ENCODE measurements around the gene IKZF2. TPM values are rescaled to one million over a fixed set of nuclear protein-coding genes. Genes with fewer than 3 reads are reported as not detected.

IKZF2 gene
- total RNA-seq, 2 experiments from 2014 or later: 20.0 to 45.1 TPM

GRCh38 chr2:213175673-213176247 lies 24.3 kb upstream of the IKZF2 start:
- Histone ChIP-seq H3K36me3 (ENCODE audit: insufficient read depth, low read length) (no peaks in the 10 kb centered on the region; the same call in 1 of the 2 replicates), H3K4me2 (ENCODE audit: low read length) (no peak overlapping the region), H2AFZ (ENCODE audit: low read length) (no peak overlapping the region), H3K79me2 (ENCODE audit: insufficient read depth, low read depth, low read length) (no peaks in the 10 kb centered on the region), H3K9me3 (ENCODE audit: low read length) (peaks cover 4% of the 10 kb centered on the region; the same call in 1 of the 2 replicates), H3K4me1 (ENCODE audit: insufficient read depth, low read length, poor library complexity, severe bottlenecking) (no peaks in the 10 kb centered on the region), H3K9me2 (ENCODE audit: insufficient read depth, low read length) (no peaks in the 10 kb centered on the region), H3K4me3 (ENCODE audit: low read depth, low read length, poor library complexity, severe bottlenecking) (no peak overlapping the region), H3K27ac (ENCODE audit: low read depth, low read length, poor library complexity, severe bottlenecking) (no peak overlapping the region), H4K20me1 (ENCODE audit: insufficient read depth, low read length) (no peaks in the 10 kb centered on the region)
- ChIA-PET POLR2A (interaction anchor here (0.7 kb wide), 1 partner anchor 277 kb away, joined by 3 read pairs; no protein-coding TSS in a partner anchor), CTCF (ENCODE audit: unreplicated experiment) (no interaction called here)
- no peak for TF ChIP-seq EZH2phosphoT487 (IDR thresholded peaks at IDR 0.05; ENCODE audit: borderline replicate concordance, low read depth, low read length)
- TF ChIP-seq CTCF (conservative IDR thresholded peaks at IDR 0.05; ENCODE audit: low read length): no peak
- no peak for DNase-seq (ENCODE audit: low spot score)
- intact Hi-C loops (cut with micrococcal nuclease; ENCODE audit: unreplicated experiment): no loop called here
- no TSS peak for BruUV-seq (replicated peaks)

GRCh38 chr2:213172641-213173040 lies 21.2 kb upstream of the IKZF2 start:
- H3K79me2 ChIP-seq (ENCODE audit: insufficient read depth, low read depth, low read length): no peaks in the 10 kb centered on the region
- H3K36me3 ChIP-seq (ENCODE audit: insufficient read depth, low read length): no peaks in the 10 kb centered on the region; the same call in 1 of the 2 replicates
- H3K27ac ChIP-seq (ENCODE audit: low read depth, low read length, poor library complexity, severe bottlenecking): no peak overlapping the region
- peaks cover 6% of the 10 kb centered on the region for H3K4me1 ChIP-seq (ENCODE audit: insufficient read depth, low read length, poor library complexity, severe bottlenecking)
- ChIA-PET CTCF (ENCODE audit: unreplicated experiment) (interaction anchor here (0.5 kb wide), 1 partner anchor 49 kb away, joined by 3 read pairs; no protein-coding TSS in a partner anchor), POLR2A (interaction anchor here (0.7 to 3.7 kb wide), 13 partner anchors 10 to 134 kb away, joined by 3 to 17 read pairs (median 5); no protein-coding TSS in a partner anchor)
- intact Hi-C loops (cut with micrococcal nuclease; ENCODE audit: unreplicated experiment): no loop called here
- H4K20me1 ChIP-seq (ENCODE audit: insufficient read depth, low read length): no peaks in the 10 kb centered on the region
- H3K4me3 ChIP-seq (ENCODE audit: low read depth, low read length, poor library complexity, severe bottlenecking): no peak overlapping the region
- H3K9me3 ChIP-seq (ENCODE audit: low read length): peaks cover 4% of the 10 kb centered on the region; the same call in 1 of the 2 replicates
- TF ChIP-seq CTCF (conservative IDR thresholded peaks at IDR 0.05; ENCODE audit: low read length): no peak
- no peak for TF ChIP-seq EZH2phosphoT487 (IDR thresholded peaks at IDR 0.05; ENCODE audit: borderline replicate concordance, low read depth, low read length)
- H3K4me2 ChIP-seq (ENCODE audit: low read length): no peak overlapping the region
- no peaks in the 10 kb centered on the region for H3K9me2 ChIP-seq (ENCODE audit: insufficient read depth, low read length)
- no TSS peak for BruUV-seq (replicated peaks)
- no peak for DNase-seq (ENCODE audit: low spot score)
- peak overlapping the region; percentile 45 for H2AFZ ChIP-seq (ENCODE audit: low read length)

- POLR2A ChIA-PET: interaction anchor here (0.9 to 3.7 kb wide), 11 partner anchors 11 to 133 kb away, joined by 3 to 17 read pairs (median 5); no protein-coding TSS in a partner anchor
Measured at GRCh38 chr2:213171147-213171546, 19.7 kb upstream of the IKZF2 start.

More at GRCh38 chr2:213171147-213171546, 19.7 kb upstream of the IKZF2 start:
- no TSS peak for BruUV-seq (replicated peaks)
- Histone ChIP-seq H3K27ac (ENCODE audit: low read depth, low read length, poor library complexity, severe bottlenecking) (no peak overlapping the region), H3K9me2 (ENCODE audit: insufficient read depth, low read length) (no peaks in the 10 kb centered on the region), H2AFZ (ENCODE audit: low read length) (peak overlapping the region; percentile 45; the same call in 1 of the 2 replicates), H3K79me2 (ENCODE audit: insufficient read depth, low read depth, low read length) (no peaks in the 10 kb centered on the region), H3K9me3 (ENCODE audit: low read length) (peaks cover 4% of the 10 kb centered on the region; the same call in 1 of the 2 replicates), H3K4me3 (ENCODE audit: low read depth, low read length, poor library complexity, severe bottlenecking) (no peak overlapping the region), H4K20me1 (ENCODE audit: insufficient read depth, low read length) (no peaks in the 10 kb centered on the region), H3K4me2 (ENCODE audit: low read length) (no peak overlapping the region), H3K36me3 (ENCODE audit: insufficient read depth, low read length) (no peaks in the 10 kb centered on the region; the same call in 1 of the 2 replicates), H3K4me1 (ENCODE audit: insufficient read depth, low read length, poor library complexity, severe bottlenecking) (peaks cover 21% of the 10 kb centered on the region)
- no peak for DNase-seq (ENCODE audit: low spot score)
- no peak for TF ChIP-seq CTCF (conservative IDR thresholded peaks at IDR 0.05; ENCODE audit: low read length)
- TF ChIP-seq EZH2phosphoT487 (IDR thresholded peaks at IDR 0.05; ENCODE audit: borderline replicate concordance, low read depth, low read length): no peak
- CTCF ChIA-PET (ENCODE audit: unreplicated experiment): no interaction called here
- intact Hi-C loops (cut with micrococcal nuclease; ENCODE audit: unreplicated experiment): no loop called here

Measured in OCI-LY7 (cell line).